Myocyte (in vitro differentiated cells): ENCODE measurements around the gene ISG20. TPM values are rescaled to one million over a fixed set of nuclear protein-coding genes. Genes with fewer than 3 reads are reported as not detected.
"Not testable (repeated sequence)": the region's sequence is repeated elsewhere in the genome, so short reads cannot be mapped to it uniquely, and the experiment has no call there.

Experiments
- DNase-seq: peaks from one replicate; pipeline ENCODE4 v3.0.0-alpha.2; 2012; ENCODE audit warnings: low read depth
- total RNA-seq: library from RNA; depleted of rRNA; stranded (reverse); fragments of >200 nt; gene quantifications from 2 replicates; pipeline ENCODE4 v1.2.3, GENCODE V29; 2014

Gene ISG20
- total RNA-seq, 1 donor from 2014 or later: 0.29 TPM

DNA sequence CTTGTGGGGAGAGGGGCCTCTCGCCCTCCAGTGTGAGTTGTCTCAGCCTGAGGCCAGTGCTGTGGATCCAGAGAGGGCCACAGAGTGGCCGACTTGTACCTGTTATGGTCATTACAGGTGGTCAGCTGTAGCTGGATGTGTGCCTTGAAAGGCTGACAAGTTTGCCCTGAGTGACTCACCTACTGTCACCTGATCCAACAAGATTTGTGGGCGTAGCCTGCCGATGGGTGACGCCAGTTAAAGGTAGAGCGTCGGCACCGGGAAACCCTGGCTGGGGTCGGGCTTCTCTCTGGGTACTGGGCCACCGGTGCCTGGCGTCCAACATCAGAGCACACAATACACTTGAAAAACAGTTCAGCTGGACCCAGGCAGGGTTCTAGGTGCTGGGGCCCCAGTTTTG is 2.8 kb upstream of the ISG20 start:
- no peak for DNase-seq

DNA sequence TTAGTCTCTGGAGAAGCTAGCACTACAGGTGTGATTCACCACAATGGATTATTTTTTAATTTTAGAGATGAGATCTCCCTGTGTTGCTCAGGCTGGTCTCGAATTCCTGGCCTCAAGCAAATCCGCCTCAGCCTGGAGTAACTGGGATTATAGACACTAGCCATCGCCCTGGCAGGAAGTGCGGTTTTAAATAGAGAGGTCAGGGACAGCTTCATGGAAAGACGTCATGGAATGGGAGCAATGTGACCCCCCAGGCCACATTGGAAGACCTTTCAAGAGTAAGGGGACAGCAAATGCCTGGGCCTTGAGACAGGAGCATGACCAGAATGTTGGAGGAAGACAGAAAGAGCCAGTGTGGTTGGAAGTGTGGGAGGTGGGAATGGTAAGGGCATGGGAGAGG is 2.2 kb upstream of the ISG20 start:
- DNase-seq: no peak

- no peak for DNase-seq
These were observed 1.4 kb upstream of the ISG20 start for GRCh38 chr15:88637436-88637835.

- no peak for DNase-seq
These were observed 783 bp upstream of the ISG20 start for GRCh38 chr15:88637841-88638625.

DNA sequence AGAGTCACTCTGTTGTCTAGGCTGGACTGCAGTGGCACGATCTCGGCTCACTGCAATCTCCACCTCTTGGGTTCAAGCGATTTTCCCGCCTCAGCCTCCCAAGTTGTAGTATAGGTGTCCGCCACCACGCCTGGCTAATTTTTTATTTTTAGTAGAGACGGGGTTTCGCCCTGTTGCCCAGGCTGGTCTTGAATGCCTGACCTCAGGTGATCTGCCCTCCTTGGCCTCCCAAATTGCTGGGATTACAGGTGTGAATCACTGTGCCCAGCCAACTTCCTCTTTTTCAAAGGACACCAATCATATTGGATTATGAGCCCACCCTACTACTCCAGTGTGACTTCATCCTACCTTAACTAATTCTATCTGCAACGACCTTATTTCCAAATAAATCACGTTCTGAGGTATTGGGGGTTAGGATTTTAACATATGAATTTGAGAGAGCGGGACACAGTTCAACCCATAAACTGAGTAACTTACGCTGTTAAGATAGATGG is 3.2 kb downstream of the ISG20 start:
- DNase-seq: no peak

DNA sequence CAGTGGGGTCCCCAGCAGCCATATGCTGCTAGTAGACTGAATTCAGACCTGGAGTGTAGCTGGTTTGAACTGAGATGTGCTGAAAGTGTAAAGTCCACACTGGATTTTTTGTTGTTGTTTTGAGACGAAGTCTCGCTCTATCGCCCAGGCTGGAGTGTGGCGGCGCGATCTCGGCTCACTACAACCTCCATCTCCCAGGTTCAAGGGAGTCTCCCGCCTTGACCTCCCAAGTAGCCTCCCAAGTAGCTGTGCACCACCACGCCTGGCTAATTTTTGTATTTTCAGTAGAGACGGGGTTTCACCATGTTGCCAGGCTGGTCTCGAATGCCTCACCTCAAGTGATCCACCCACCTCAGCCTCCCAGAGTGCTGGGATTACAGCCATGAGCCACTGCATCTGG is 3.7 kb downstream of the ISG20 start:
- DNase-seq: not testable (repeated sequence)

- DNase-seq: no peak
These were observed 5.9 kb downstream of the ISG20 start for GRCh38 chr15:88644741-88645140.

GRCh38 chr15:88645171-88646087 is 6.6 kb downstream of the ISG20 start:
- no peak for DNase-seq

- DNase-seq: no peak
These were observed 7.2 kb downstream of the ISG20 start for GRCh38 chr15:88646088-88646405.

- no peak for DNase-seq
These were observed 8.1 kb downstream of the ISG20 start for GRCh38 chr15:88646951-88647350.

DNA sequence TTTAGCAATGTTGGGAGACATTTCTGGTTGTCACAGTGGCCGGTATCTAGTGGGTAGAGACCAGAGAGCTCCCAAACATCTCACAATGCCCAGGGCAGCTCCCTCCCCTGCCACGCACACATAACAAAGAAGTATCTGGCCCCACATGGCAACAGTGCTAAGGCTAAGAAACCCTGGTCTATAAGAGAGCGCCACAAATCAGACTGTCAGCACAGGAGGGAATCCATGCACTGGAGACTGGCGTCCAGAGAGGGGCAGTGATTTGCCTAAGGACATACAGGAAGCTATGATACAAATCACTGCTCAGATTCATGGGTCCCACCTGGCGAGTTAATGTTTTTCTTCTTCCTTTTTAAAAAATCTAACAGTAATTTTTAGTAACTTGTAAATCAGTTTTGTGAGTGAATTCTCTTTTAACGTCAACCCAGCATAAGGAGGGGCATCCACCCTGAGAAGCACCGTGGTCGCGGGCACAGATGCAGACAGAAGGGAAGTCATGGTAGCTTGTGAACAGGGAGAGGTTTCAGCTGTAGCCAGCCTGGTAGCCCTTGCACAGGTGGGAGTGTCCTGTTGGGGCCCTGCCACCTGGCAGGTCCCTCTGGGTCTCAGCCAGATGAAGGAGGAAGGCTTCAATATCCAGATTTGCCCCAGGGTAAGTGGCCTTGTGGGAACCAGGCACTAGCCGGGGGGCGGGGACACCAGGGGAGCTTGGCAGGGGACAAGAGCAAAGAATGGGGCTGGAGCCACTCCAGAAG is 8.7 kb downstream of the ISG20 start:
- DNase-seq: no peak

GRCh38 chr15:88648357-88649214 is 9.8 kb downstream of the ISG20 start:
- DNase-seq: no peak

DNA sequence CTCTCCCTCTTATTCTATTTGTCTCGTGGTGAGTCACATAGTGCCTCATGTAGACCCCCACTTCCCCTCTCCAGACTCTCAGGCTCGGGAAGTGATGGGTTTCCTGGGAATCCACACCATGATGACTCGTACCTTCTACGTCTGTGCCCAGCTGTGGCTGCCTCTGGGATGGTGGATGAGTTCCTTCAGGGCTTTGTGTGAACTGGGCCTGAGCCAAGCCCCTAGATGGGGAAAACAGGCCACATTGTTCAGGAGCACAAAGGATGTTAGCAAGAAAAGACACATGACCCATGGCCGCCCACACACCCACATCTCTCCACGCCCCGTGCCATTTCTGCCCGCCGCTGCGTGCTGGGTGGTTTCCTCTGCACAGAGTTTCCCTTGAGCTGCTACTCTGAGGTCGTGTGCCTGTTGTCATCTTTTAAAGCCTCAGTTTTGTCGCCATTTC is 10.5 kb downstream of the ISG20 start:
- DNase-seq: peak; percentile 57

DNA sequence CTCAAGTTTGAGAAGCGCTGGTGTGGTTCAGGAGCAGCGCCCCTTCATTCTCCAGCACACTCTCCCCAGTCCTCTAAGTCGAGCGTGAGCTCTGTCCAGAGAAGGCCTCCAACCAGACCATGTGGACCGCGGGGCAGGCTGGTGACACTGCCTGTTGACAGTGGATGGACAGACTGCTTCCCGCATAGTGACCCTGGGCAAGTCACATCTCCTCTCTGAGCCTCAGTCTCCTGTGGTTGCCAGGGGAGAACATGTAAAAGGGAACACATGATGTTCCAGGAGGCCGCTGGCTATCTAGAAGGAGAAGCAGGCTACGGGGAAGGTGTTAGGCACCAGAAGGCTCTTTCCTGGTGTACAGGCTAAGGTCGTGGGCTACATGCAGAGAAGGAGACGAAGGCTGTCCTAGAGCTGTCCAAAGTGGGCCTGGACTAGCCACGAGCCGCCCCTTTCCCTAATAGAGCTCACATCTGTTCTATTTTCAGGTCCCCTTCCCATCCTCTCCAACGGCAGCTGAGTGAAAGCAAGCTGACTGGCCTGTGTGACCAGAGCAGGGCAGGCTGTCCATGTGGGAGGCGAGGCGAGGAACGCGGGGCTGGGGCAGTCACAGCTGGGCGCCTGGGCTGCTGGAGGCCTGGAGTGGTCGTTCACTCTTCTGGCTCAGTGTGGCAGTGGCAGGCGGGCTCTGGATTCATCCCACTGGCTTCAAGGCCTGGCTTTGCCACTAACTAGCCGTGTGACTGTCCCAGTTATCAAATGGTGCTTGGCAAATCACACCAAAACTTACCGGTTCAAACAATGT is 11.1 kb downstream of the ISG20 start:
- peak; percentile 33 for DNase-seq

DNA sequence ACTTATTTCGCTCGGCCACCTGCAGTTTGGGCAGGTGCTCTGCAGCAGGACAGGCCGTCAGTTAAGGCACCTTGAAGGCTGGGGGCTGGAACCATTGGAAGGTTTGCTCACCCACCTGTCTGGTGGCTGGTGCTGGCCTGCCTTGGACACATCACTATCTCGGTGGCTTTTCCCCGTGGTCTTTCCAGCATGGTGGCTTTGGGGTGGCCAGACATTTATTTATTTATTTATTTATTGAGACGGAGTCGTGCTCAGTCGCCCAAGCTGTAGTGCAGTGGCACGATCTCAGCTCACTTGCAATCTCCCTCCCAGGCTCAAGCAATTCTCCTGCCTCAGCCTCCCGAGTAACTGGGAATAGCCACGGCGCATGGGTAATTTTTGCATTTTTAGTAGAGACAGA is 11.7 kb downstream of the ISG20 start:
- DNase-seq: no peak

- DNase-seq: no peak
These were observed 12.4 kb downstream of the ISG20 start for GRCh38 chr15:88651136-88651732.

- no peak for DNase-seq
These were observed 13.2 kb downstream of the ISG20 start for GRCh38 chr15:88651971-88652370.

DNA sequence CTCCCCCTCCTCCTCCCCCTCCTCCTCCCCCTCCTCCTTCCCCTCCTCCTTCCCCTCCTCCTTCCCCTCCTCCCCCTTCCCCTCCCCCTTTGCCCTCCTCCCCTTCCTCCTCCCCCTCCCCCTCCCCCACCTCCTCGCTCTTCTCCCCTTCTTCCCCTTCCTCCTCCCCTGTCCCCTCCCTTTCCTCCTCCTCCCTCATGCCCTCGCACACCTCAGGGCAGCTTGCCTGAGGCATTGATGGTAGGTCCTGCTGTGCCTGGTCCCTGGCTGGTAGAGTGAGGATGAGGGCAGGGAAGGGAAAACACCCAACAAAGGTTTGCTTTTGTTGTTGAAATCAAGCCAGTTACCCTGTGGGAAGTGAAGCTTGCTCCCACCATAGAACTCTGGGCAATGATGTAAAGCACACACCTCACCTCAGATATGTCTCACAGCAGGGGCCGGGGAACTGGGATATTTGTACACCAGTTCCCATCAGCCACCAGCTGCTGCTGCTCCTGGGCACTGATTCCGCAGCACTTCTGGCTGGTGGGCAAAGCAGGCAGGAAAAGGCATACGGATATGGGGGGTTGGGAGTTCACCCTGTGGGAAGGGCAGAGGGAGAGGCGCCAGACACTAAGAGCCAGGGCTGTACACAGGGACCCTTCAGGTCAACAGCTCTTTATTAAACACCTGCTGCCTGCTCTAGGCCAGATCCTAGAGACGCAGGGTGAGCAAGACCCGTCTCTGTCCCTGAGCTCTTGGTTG is 13.8 kb downstream of the ISG20 start:
- DNase-seq: no peak
